Kidney capillary endothelial cell (primary cell): ENCODE results near the gene ESR2.
"Not testable (repeated sequence)": the region's sequence is repeated elsewhere in the genome, so short reads cannot be mapped to it uniquely, and the experiment has no call there.

Experiments used
- DNase-seq: peaks from one replicate; pipeline ENCODE4 v3.0.0-alpha.2; 2018; ENCODE audit warnings: low spot score

The ESR2 gene

GRCh38 chr14:64089920-64090319 lies 204.3 kb downstream of the ESR2 start:
- no peak for DNase-seq

GRCh38 chr14:64088647-64088964 lies 205.6 kb downstream of the ESR2 start:
- DNase-seq: no peak

GRCh38 chr14:64082837-64083236 lies 211.3 kb downstream of the ESR2 start:
- no peak for DNase-seq

- no peak for DNase-seq
Observed at GRCh38 chr14:64081174-64081746, 212.9 kb downstream of the ESR2 start.

- DNase-seq: no peak
Observed at GRCh38 chr14:64080452-64080851, 213.7 kb downstream of the ESR2 start.

- DNase-seq: no peak
Observed at GRCh38 chr14:64075613-64076005, 218.6 kb downstream of the ESR2 start.

GRCh38 chr14:64074961-64075612 lies 219.1 kb downstream of the ESR2 start:
- peak; percentile 68 for DNase-seq

- no peak for DNase-seq
Observed at GRCh38 chr14:64069634-64070359, 224.4 kb downstream of the ESR2 start.

- DNase-seq: no peak
Observed at GRCh38 chr14:64064447-64064846, 229.7 kb downstream of the ESR2 start.

- no peak for DNase-seq
Observed at GRCh38 chr14:64062381-64063115, 231.6 kb downstream of the ESR2 start.

- DNase-seq: no peak
Observed at GRCh38 chr14:64061706-64062105, 232.5 kb downstream of the ESR2 start.

GRCh38 chr14:64061115-64061514 lies 233.1 kb downstream of the ESR2 start:
- DNase-seq: no peak

- DNase-seq: peak; percentile 4
Observed at GRCh38 chr14:64060648-64061096, 233.5 kb downstream of the ESR2 start.

- no peak for DNase-seq
Observed at GRCh38 chr14:64060199-64060545, 234.0 kb downstream of the ESR2 start.

GRCh38 chr14:64059454-64060198 lies 234.5 kb downstream of the ESR2 start:
- DNase-seq: no peak

GRCh38 chr14:64053694-64054669 lies 240.2 kb downstream of the ESR2 start:
- no peak for DNase-seq

GRCh38 chr14:64049616-64050381 lies 244.4 kb downstream of the ESR2 start:
- DNase-seq: no peak

GRCh38 chr14:64045091-64045490 lies 249.1 kb downstream of the ESR2 start:
- no peak for DNase-seq

- not testable (repeated sequence) for DNase-seq
Observed at GRCh38 chr14:64043296-64043695, 250.9 kb downstream of the ESR2 start.

- DNase-seq: no peak
Observed at GRCh38 chr14:64040044-64040443, 254.1 kb downstream of the ESR2 start.
